HG03095 (cell line): ENCODE measurements around the gene ADCY1.

Experiments
- ATAC-seq: cut with Tn5 transposase; IDR thresholded peaks from one replicate; pipeline ENCODE4 v1.9.1; 2021; ENCODE audit warnings: moderate library complexity; ENCODE audit not compliant: unreplicated experiment

Gene ADCY1

DNA sequence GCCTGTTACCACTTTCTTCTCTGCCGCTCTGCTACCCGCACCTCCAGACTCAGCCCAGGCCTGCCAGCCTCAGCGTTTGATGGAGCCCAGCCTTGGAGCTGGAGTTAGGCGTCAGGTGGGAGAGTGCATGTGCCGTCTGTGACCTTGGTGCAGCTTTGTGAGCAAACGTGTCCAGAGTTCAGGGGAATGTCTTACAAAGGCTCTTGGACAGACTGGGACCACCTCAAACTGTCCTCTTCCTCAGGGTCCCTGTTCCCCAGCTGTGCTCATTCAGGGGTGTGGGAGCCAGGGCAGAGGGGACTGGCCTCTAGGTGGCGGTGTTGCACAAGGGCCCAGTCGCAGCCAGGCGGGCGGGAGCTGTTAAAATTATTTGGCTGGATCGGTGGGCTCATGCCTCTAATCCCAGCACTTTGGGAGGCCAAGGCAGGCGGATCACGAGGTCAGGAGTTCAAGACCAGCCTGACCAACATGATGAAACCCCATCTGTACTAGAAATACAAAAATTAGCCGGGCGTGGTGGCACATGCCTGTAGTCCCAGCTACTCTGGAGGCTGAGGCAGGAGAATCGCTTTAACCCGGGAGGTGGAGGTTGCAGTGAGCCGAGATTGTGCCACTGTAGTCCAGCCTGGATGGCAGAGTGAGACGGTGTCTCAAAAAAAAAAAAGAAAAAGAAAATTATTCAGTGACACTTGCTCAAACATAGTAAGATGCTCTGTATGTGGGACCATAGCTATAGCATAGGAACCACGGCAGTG is 89.2 kb downstream of the ADCY1 start:
- no peak for ATAC-seq

DNA sequence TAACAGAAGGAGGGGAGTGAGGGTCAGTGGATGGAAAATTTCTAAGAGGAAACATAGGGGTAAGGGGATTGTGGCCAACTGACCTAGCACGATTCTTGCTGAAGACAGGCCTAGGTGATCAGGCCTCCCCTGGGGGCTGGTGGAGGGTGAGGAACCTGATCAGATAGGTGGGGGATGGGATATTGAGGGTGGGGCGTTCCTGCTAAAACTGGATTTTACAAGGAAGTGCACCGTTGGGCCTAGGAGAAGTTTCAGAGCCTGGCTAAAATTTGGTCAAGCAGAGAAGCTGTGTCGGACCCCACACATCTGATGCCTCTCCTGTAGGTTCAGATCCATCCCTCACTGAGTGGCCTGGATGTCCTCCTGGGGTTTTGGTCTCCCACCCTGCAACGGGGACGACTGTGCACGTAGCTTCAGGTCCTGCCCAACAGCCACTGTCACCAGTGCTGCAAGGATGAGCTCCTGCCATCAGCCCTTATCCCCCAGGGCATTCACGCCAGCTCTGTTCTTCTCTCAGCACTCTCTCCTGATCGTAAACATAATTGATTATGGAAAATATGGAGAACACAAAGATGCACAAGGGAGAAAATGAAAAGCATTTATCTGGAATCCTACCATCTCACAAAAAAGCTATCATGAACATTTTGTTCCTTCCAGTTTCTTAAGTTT is 89.9 kb downstream of the ADCY1 start:
- no peak for ATAC-seq

DNA sequence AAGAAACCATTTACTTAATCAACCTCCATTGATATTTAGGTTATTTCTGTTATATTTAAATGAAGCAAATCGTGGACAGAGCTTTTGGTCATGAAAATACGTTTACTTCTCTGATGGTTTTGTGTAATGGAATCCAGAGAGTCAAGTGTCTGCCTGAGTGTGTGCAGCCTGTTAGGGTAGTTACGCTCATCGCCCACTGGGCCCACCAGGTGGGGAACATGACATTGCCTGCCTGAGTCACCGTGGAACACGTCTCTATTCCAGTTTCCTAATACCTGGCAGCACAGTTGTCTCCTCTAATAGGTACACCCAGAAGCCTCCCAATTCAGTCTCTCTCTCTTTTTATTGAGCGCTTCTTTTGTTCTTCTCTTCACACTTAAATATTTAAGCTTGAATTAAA is 91.0 kb downstream of the ADCY1 start:
- no peak for ATAC-seq

DNA sequence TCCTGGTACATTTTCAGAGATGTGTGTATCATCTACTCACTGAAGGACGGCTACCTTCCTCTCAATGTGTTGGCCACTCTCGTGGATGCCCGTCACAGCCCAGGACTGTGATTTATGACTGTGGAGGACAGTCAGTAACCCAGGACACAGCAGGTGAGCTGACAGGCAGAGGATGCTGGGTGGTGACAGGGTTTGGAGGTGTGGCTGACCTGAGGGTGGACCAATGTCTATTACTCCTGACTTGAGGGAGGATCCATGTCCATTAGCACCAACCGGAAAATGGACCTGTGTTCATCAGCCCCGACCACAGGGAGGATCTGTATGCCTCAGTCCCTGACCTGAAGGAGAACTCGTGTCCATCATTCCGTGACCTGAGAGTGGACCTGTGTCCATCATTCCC is 96.1 kb downstream of the ADCY1 start:
- no peak for ATAC-seq

DNA sequence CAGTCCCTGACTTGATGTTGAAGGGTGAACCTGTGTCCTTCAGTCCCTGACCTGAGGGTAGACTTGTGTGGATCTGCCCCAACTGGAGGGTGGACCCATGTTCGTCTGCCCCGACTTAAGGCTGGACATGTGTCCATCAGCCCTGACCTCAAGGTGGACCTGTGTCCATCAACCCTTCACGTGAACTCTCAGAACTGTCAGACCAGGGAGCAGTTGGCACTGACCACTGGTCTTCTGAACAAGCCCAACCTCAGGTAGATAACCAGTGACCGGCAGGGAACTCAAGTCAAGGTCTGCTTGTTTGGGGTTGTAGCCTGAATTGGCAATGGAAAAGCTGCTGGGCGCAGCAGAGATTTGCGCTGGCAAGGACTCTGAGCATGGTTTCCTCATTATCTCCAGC is 96.5 kb downstream of the ADCY1 start:
- no peak for ATAC-seq

DNA sequence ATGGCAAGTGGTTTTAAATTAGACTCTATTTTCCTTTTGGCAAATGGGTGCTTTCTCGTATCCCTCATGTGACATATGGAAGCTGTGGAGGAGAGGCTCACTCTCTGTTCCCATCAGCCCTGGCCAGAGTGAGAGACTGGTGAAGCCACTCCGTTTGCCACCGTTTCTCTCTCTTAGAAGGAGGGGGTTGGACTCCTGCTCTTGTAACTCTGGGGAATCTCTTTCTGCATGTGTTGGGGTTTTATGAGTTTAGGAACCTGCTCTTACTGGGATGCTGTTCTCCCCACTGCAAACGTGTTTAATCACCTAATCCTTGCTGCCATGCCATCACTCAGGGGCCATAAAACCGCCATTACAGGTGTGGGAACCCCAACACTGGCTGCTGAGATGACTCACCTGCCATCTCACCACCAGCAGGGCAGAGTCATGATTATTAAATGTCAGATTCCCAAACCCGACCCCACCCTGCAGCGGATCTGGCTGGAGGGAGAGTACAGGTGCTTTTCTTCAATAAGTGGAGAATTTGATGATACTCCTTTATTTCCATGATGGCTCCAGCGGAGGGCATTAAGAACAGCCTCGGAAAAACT is 103.2 kb downstream of the ADCY1 start:
- ATAC-seq = no peak

DNA sequence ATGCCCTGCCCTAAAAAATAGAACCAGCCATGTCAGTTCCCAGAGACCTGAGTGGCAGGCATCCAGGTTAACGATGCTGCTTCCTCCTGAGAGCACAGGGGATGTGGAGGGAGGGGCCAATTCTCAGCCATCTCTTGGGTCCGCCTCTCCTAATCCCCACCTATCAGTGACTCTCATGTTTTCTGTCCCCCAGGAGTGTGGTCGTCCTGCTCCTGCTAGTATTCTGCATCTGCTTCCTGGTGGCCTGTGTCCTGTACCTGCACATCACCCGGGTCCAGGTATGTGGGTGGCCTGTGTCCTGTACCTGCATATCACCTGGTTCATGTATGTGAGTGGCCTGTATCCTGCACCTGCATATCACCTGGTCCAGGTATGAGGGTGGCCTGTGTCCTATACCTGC is 105.3 kb downstream of the ADCY1 start:
- ATAC-seq = no peak

DNA sequence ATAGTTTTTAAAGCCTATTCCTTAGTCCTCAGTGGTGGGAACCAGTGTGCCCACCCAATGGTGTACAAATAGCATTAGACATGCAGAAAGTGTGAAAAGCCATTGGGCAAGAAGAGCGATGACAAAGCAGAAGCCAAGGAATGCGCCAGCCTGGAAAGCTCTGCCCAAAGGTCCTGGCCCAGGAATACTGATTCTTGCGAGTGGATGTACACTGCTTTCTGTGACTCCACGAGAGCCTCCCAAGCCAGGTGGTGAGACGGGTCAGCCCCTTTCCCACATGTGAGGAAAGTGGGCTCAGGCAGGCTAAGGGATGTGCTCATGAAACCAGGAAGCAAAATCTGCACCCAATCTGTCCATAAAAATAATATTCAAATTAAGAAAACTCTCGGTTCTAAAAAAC is 106.6 kb downstream of the ADCY1 start:
- ATAC-seq = no peak

DNA sequence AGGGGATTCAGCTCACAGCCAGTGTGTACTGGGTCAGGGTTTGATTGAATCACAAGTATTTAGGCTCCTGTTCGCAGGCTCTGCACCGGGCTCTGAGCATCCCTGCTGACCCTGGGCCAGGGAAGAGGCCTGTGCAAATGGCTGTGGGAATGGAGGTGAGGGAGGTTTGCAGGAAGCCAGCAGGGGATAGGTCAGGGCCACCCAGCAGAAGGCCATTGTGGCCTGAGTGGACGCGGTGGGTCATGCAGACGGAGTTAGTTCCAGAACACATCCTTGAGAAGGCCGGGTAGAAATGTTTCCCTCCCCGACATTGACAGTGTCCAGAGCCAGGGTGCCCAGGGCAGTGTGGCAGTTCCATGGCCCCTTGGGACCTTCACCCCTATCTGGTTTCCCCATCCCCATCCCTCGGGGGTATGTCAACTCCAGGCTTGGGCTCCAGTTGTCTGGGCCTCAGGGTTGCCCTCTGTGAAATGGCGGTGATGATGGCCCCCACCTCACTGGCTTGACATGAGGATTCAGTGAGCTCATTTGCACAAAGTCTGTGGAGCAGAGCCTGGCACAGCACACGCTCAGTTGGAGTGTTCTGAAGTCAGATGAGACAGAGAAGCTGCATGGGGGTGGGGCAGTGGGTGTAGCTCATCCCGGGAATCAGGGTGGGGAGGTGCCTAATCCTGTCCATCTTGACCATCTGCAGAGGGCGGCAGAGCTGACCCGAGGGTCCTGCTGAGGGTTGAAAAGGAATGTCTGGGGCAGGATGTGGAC is 107.6 kb downstream of the ADCY1 start:
- no peak for ATAC-seq

DNA sequence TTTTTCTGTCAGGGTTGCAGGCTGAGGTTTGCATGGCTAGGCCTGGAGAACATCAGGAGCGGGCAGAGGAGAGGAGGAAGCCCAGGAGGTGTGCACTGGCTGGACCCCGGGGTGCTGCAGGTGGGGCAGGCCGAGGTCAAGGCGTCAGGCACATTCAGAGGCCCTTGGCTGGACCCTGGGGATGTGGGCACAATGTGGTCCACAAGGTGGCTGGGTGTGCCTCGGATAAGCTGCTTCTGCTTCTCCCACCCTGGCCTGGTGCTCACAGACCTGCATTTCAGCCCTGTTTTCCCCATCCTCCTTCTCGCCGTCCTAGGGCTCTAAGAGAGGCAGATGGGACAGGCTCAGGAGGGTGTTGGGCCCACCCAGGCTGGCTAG is 108.2 kb downstream of the ADCY1 start:
- ATAC-seq = no peak

DNA sequence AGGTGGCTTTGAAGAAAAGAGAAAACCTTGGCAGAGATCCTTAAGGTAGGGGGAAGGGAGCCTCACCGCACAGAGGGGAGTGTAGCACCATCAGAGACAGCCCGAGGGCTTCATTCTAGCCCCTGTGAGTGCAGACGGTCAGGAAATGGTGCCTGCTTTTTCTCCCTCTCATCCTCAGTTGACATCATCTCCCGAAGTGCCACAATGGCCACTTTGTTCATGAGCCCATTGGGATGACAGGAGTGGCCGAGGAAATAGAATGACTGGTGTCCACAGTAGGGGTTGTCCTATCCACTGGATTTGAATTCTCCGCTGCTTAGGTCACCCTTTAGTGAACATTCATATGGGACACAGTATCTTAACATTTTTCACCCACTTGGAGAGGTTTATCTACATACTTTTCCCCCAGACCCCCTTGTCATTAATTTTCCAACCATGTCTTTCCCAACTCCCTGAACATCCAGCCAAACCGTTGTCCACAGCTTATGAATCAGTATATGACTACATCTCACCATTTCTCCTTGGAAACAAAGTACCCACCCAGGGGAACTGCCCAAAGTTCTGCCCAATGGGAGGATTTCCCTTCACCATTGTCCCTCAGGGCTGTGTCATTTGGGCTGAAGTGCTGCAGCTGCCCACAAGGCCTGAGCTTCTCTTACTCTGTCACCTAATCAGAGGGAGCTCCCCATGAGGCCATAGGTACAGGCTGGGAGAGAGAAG is 108.8 kb downstream of the ADCY1 start:
- ATAC-seq = no peak

DNA sequence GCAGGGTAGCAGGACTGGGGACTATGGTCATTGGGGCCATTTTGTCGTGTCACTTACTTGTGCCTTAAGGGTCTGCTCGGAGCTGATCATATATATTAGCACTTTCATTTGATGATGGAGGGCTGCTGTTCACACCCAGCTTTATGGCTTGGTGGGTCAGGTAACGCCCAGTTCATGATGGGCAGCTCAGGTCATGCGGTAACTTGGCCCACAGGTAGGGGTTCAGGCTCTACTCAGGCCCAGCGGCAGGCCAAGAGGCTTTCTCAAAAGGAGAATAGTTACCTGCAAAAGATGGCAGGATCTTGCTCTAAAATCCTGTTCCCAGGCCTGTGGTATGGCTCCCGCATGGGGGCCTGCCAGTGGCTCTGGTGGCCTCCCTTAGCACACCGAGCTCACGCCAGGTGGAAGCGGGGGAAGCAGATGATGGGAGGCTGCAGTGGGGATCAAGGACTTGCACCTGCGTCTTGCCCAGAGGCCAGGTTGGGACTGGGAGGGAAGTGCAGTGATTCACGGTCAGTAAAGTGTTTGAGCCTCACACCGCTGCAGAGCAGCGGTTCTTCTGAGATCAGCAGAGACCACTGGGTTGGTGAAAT is 109.5 kb downstream of the ADCY1 start:
- ATAC-seq = no peak

DNA sequence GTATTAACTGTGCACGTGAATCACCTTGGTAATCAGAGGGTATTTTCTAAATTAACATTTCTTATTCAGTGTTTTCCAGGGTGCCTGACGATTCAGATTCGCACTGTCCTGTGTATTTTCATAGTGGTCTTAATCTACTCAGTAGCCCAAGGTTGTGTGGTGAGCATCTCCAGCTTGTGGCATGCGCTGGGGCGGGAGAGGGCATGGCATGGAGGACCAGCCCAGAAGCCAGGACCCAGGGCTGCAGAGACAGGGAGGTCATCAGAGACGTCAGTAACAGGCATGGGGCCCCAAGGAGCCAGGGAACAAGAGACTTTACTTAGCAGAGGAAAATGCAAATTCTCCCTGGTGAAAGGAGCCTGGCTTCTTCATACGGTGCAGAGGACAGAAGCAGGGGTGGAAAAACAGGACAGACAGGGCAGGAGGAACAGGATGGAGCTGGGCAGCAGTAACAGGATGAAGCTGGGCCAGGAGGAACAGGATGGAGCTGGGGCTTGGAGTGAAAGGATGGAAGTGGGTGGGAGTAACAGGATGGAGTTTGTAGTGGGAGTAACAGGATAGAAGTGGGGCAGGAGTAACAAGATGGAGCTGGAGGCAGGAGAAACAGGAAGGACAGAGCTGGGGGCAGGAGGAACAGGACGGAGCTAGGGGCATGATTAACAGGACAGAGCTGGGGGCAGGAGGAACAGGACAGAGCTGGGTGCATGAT is 110.9 kb downstream of the ADCY1 start:
- no peak for ATAC-seq

DNA sequence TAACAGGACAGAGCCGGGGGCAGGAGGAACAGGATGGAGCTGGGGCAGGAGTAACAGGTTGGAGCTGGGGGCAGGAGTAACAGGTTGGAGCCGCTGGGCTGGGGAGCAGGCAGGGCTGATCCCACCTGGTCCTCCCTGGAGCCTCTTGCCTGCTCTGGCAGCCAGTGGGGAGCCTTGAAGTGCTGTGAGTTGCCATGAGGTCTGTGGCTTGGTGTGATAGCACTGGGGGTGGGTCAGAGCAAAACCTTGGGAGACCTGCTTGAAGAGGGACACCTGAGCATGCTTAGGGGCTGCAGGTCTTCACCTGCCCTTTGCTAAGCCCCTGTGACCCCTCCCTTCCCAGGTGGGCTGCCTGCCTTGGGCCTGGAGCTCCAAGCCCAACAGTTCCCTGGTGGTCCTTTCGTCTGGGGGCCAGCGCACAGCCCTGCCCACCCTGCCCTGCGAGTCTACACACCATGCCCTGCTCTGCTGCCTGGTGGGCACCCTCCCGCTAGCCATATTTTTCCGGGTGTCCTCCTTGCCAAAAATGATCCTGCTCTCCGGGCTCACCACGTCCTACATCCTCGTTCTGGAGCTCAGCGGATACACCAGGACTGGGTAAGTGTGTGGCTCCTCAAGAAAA is 111.6 kb downstream of the ADCY1 start:
- no peak for ATAC-seq

DNA sequence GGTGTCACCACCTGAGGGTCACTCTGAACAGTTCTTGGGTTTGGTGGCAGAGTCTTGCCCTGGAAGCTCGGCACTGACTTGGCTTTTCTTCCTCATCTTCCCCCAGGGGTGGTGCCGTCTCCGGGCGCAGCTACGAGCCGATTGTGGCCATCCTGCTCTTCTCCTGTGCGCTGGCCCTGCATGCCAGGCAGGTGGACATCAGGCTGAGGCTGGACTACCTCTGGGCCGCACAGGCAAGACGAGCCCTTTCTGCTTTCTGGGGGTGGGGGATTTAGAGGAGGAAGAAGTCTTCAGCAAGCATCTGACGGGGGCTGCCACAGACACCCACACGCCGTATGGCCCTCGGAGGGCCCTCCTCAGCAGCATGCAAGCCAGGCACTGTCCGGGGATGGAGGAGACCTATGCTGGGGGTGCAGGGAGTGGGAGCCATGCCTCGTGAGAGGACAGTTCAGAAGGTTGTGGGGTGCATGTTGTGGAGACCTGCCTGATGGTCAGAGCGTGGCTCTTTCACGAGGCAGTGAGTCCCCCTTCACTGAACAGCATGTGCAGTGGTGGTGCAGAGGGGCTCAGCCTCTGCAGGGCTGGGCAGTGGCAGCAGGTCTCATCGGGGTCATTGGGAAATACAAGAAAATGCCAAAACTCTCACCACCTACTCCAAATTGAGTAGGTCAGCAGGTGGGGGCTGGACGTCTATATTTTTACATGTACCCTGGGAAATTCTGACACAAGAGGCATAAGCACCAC is 112.4 kb downstream of the ADCY1 start:
- ATAC-seq = no peak

DNA sequence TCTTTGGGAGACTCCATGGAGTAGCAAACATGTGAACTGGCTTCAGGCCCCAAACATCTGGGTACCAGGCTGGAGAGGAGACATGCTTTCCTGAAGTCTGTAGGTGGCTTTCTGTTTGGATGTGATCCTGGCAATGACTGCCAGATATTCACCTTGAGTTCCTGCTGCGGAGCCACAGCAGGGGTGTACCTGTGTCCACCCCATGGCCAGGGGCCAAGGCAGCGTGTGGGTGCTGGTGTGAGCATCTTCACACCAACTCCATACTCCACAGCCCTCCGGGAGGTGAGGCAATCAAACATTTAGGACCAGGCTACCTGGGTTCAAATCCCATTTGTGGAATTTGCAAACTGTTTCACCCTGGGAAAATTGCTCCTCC is 113.0 kb downstream of the ADCY1 start:
- ATAC-seq = no peak

DNA sequence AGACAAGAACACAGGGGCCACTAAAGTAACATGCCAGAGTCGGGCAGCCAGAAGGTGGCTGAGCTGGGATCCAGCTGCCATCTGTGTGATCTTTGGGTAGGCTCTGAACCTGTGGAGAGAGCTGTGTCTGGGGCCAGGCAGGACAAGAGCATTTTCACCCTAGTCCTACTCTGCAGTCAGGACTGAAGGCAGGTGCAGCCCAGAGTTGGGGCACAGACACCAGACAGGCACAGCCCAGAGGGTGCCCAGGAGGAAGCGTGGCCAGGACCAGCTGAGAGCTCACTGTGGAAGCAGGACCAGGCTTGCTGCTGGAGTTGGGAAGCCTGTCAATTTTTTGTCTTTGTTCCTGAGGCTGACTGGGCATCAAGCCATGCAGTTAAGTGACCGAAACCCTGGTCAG is 113.6 kb downstream of the ADCY1 start:
- ATAC-seq = no peak

DNA sequence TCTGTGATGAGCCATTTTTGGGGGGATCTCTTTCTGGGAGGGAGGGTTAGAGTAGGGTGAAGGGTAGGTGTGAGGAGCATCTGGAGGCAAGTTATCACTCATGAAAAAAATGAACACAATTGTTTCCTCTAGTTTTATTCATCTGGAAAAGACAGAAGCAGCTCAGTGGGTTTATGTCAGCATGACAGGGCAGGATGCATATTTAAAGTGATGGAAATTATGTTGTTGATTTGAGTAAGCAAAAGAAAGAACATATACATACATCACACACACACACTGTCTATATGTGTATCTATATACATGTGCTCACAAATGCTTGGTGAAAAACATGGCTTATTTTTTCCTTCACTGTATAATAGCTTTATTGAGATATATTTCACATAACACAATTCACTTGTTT is 114.2 kb downstream of the ADCY1 start:
- no peak for ATAC-seq
